Amygdala (tissue), 56 donors: ENCODE measurements around the gene ATIC.
"Not testable (repeated sequence)": the region's sequence is repeated elsewhere in the genome, so short reads cannot be mapped to it uniquely, and the experiment has no call there.

Experiments used
- DNase-seq, 56 donors: peaks; one replicate each; lab custom pipeline; 2025; lab: John Stamatoyannopoulos, UW

ATIC gene

DNA sequence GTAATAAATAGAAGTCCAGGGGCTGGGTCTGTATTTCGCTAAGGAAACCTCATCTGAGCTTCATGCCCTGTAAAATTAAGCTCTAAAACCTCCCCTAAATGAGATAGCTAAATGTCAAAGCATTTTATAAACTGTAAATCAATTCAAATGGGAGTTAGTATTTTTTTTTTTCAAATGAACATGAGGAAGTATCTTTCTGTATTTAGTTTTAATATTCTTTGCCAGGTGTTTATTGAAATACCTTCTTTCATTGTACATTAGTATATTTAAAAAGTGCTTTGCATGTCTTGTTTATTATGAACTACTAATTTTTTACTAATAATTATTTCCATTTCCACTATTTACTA is 47.7 kb downstream of the ATIC start:
- no peak for DNase-seq

- DNase-seq, result not testable (repeated sequence)
These were observed 48.2 kb downstream of the ATIC start for GRCh38 chr2:215360059-215360458.

- no peak for DNase-seq
These were observed 48.7 kb downstream of the ATIC start for GRCh38 chr2:215360596-215360995.

DNA sequence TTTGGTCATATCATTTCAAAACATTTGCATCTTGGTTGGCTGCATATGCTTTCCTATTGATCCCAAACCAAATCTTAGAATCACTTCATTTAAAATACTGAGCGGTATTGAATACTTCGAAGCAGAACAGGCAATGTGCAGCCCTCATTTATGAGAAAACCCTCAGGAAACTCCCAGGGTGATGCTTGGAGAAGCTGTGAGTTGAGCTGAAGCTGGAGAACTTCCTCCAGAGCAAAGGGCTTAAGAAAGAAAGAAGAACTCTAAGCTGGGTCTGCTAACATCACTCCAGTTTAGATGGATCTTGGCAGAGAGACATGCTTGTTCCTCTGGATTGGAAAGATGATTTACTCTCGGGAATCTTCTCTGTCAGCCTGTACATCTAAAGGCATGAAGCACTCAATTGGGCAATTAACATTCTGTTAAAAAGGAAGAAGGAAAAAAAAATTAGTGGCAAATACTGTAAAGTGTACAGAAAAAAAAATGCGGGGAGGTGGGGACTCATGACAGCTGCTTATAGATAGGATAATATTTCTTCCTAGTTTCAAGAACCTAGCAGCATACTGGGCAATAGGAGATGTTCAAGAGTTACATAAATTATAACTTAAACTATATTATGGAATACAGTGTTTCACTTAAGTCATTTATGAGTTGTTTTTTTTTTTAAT is 49.5 kb downstream of the ATIC start:
- no peak for DNase-seq

- DNase-seq, result no peak
These were observed 50.2 kb downstream of the ATIC start for GRCh38 chr2:215361876-215362561.

DNA sequence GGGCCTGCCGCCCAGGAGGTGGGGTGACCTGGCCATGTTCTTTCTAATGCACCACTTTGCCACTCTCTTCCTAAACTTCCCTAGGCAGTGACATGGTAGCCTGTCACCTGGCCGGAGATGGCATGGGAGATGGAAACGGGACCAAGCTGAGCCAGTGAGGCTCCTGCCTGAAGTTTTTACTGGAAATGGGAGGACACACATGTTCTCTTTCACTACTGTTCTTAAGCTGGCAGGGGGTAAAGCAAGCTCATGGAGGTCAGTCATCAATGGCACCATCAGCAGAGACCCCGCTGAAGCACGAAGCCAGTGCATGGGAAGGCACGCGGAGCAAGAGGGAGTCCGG is 50.7 kb downstream of the ATIC start:
- no peak for DNase-seq

GRCh38 chr2:215363039-215363438 is 51.2 kb downstream of the ATIC start:
- DNase-seq, result no peak

GRCh38 chr2:215363461-215364156 is 51.8 kb downstream of the ATIC start:
- no peak for DNase-seq

- no peak for DNase-seq
These were observed 52.6 kb downstream of the ATIC start for GRCh38 chr2:215364157-215365155.

GRCh38 chr2:215365184-215365658 is 53.4 kb downstream of the ATIC start:
- no peak for DNase-seq

DNA sequence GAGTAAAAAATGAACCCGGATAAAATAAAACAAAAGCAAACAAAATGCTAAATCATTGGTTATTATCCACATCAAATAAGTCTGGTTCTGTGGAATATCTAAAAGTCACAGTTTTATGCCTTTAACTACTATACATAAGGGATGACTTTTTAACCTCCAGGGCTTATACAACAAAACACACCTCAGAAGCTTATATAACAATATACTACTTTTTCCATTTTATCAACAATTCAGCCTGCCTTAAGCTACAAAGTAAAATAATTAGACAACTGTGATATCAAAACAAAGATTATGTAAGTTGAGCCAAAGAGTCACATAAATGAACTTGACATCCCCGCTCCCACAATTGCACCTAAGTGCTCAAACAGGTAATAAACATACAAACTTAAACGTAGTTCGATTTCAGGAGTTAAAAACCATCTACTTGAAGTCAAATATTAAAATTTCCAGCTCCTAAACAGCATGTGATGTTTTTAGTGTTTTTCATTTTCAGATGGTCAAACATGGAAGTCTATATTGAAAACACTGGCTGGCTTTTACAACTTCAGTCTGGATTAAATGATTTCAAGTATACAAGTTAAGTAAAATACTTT is 54.7 kb downstream of the ATIC start:
- DNase-seq, result no peak

- DNase-seq, result no peak
These were observed 56.0 kb downstream of the ATIC start for GRCh38 chr2:215367662-215368492.

GRCh38 chr2:215368493-215368809 is 56.6 kb downstream of the ATIC start:
- DNase-seq, result no peak

DNA sequence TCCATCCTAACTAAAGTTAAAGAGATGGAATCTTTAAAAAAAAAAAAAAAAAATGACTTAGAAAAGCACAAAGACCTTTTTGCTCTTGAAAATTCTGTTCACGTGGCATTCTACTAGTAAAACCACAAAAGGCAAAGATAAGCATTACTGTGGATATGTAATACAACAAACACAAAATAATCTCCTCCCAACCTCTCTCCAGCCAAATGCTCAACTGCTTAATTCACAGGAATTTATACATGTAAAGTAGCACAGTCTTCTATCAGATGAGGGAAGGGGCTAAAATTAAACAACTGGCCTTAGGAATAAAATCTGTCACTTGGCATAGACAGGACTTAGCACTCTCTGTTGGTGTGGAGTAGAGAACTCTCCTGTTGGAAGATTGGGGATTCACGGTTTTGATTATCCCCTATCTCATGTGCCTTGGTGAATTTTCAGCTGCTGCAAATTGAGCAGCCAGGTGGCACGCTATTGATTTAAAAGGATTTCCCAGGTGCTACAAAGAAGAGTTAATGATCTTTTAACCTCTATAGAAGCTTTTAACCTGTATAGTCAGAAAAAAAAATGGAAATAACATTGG is 57.4 kb downstream of the ATIC start:
- no peak for DNase-seq

- DNase-seq, result no peak
These were observed 58.5 kb downstream of the ATIC start for GRCh38 chr2:215370112-215370965.

DNA sequence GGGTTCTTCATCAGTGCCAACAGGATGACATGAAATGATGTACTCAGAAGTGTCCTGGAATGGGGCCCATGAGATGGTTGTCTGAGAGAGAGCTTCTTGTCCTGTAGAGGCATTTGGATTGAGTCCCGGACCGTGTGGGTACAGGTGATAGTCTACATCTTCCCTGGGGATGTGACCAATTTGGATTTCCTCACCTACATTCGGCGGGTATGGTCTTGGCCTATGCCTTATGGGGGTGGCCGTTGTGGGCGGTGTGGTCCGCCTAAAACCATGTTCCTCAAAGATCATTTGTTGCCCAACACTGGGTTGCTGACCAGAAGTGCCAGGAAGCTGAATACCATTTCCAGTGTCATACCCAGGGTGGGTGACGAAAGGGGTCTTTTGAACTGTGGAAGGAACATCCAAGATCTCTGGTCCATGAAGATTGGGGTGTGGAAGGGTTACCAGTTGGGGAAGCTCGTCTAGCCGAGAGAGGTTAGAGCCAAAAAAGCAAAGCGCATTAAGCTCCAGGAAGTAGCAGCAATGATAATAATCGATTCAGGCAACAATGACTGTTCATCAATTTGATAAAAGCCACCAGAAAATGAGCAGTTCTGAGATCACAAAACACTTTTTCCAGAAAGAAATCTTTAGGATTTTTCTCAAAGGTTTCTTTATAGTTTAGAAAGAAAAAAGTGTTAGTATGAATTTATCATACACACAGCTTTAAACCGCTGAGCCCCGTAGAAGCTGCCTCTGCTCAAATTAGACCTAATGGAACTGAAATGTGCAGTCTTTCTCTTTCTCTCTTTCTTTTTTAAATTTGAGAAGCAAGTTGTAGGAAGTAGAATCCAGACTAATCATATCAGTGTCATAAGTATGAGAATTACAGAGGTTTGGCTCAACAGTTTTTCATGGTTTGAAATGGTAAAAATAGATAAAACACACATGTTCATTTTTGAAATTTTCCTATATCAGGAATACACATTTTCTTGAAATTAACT is 60.3 kb downstream of the ATIC start:
- DNase-seq, result no peak
